Activated CD8-positive, alpha-beta memory T cell treated with anti-CD3 and anti-CD28 coated beads, Interleukin-2, amount 10 ng/mL, durations not matched to agents 7 days and 5 days (primary cell): ENCODE measurements around the gene BMPER. TPM values are rescaled to one million over a fixed set of nuclear protein-coding genes. Genes with fewer than 3 reads are reported as not detected.

Experiments used
- ATAC-seq: fragments of 150-1000 bp; cut with Tn5 transposase; one replicate; pipeline ENCODE4 v1.10.0; 2021; ENCODE audit warnings: moderate library complexity
- CTCF ChIA-PET: fragments of 350-600 bp; sonication (Branson Sonifier 250); formaldehyde crosslinking; loops from one replicate; lab custom pipeline; 2021; ENCODE audit warnings: antibody characterized with exemption; lab: Charles Lee
- DNase-seq: peaks from one replicate; pipeline ENCODE4 v3.0.0-alpha.2; 2020
- H3K27ac Mint-ChIP-seq: one replicate; pipeline ENCODE4 v1.8.0; 2021; ENCODE audit warnings: mild to moderate bottlenecking, mixed read lengths
- H3K27me3 Mint-ChIP-seq: one replicate; pipeline ENCODE4 v1.8.0; 2021; ENCODE audit warnings: mixed read lengths
- H3K36me3 Mint-ChIP-seq: one replicate; pipeline ENCODE4 v1.8.0; 2021; ENCODE audit warnings: mild to moderate bottlenecking, mixed read lengths
- H3K4me1 Mint-ChIP-seq: one replicate; pipeline ENCODE4 v1.8.0; 2021; ENCODE audit warnings: mixed read lengths
- H3K4me3 Mint-ChIP-seq: one replicate; pipeline ENCODE4 v1.8.0; 2021; ENCODE audit warnings: mild to moderate bottlenecking, moderate library complexity, mixed read lengths
- H3K9me3 Mint-ChIP-seq: one replicate; pipeline ENCODE4 v1.8.0; 2022; ENCODE audit warnings: low read depth, mixed read lengths
- total RNA-seq, 2 experiments: library from RNA; stranded (reverse); gene quantifications; one replicate each; pipeline ENCODE4 v1.2.3, GENCODE V29; 2021

Gene BMPER
- total RNA-seq, result not detected

GRCh38 chr7:33905389-33906032 lies at the start of gene BMPER:
TSS of gene BMPER (plus strand) at chr7:33905539. CDS start at chr7:33905614, 75 bp downstream.
- H3K4me3 Mint-ChIP-seq, result peak within 1 kb of the TSS; percentile 57
- no peak for ATAC-seq
- H3K4me1 Mint-ChIP-seq, result peaks cover 6% of the 10 kb centered on the region
- H3K27me3 Mint-ChIP-seq, result peaks cover 78% of the 10 kb centered on the region
- H3K36me3 Mint-ChIP-seq, result no peaks in the 10 kb centered on the region
- H3K27ac Mint-ChIP-seq, result no peak within 1 kb of the TSS
- H3K9me3 Mint-ChIP-seq, result no peaks in the 10 kb centered on the region
- CTCF ChIA-PET, result interaction anchor here (2.4 to 2.7 kb wide), 2 partner anchors 10 to 27 kb away, joined by 8 to 10 read pairs; no protein-coding TSS in a partner anchor
- no peak for DNase-seq

GRCh38 chr7:33861947-33862346 lies 43.4 kb upstream of the BMPER start:
- DNase-seq, result no peak
- Mint-ChIP-seq H3K27me3 (no peaks in the 10 kb centered on the region), H3K36me3 (no peaks in the 10 kb centered on the region), H3K27ac (no peak overlapping the region), H3K9me3 (no peaks in the 10 kb centered on the region), H3K4me3 (no peak overlapping the region), H3K4me1 (no peaks in the 10 kb centered on the region)
- CTCF ChIA-PET, result no interaction called here
- ATAC-seq, result no peak

GRCh38 chr7:33862946-33863814 lies 42.2 kb upstream of the BMPER start:
- CTCF ChIA-PET, result interaction anchor here (0.8 kb wide), 1 partner anchor 996 kb away, joined by 3 read pairs; no protein-coding TSS in a partner anchor
- Mint-ChIP-seq H3K27me3 (no peaks in the 10 kb centered on the region), H3K27ac (no peak overlapping the region), H3K4me1 (no peaks in the 10 kb centered on the region), H3K9me3 (no peaks in the 10 kb centered on the region), H3K36me3 (no peaks in the 10 kb centered on the region), H3K4me3 (no peak overlapping the region)
- DNase-seq (no peak), ATAC-seq (no peak)

GRCh38 chr7:33868166-33868565 lies 37.2 kb upstream of the BMPER start:
- no peak overlapping the region for H3K4me3 Mint-ChIP-seq
- H3K4me1 Mint-ChIP-seq, result no peaks in the 10 kb centered on the region
- H3K27me3 Mint-ChIP-seq, result no peaks in the 10 kb centered on the region
- no peaks in the 10 kb centered on the region for H3K36me3 Mint-ChIP-seq
- CTCF ChIA-PET, result no interaction called here
- H3K9me3 Mint-ChIP-seq, result no peaks in the 10 kb centered on the region
- ATAC-seq, result no peak
- no peak overlapping the region for H3K27ac Mint-ChIP-seq
- no peak for DNase-seq

- Mint-ChIP-seq H3K27me3 (no peaks in the 10 kb centered on the region), H3K27ac (no peak overlapping the region), H3K9me3 (no peaks in the 10 kb centered on the region), H3K36me3 (no peaks in the 10 kb centered on the region), H3K4me1 (no peaks in the 10 kb centered on the region), H3K4me3 (no peak overlapping the region)
- no peak for ATAC-seq
- CTCF ChIA-PET, result no interaction called here
- DNase-seq, result no peak
Observed at GRCh38 chr7:33869176-33869575, 36.2 kb upstream of the BMPER start.

- CTCF ChIA-PET, result no interaction called here
- Mint-ChIP-seq H3K27ac (no peak overlapping the region), H3K9me3 (no peaks in the 10 kb centered on the region), H3K36me3 (no peaks in the 10 kb centered on the region), H3K4me3 (no peak overlapping the region), H3K27me3 (no peaks in the 10 kb centered on the region), H3K4me1 (no peaks in the 10 kb centered on the region)
- ATAC-seq, result no peak
- no peak for DNase-seq
Observed at GRCh38 chr7:33870120-33870519, 35.2 kb upstream of the BMPER start.

- ATAC-seq, result no peak
- H3K9me3 Mint-ChIP-seq, result no peaks in the 10 kb centered on the region
- H3K4me3 Mint-ChIP-seq, result no peak overlapping the region
- H3K4me1 Mint-ChIP-seq, result no peaks in the 10 kb centered on the region
- peaks cover 6% of the 10 kb centered on the region for H3K27me3 Mint-ChIP-seq
- CTCF ChIA-PET, result no interaction called here
- H3K36me3 Mint-ChIP-seq, result no peaks in the 10 kb centered on the region
- DNase-seq, result no peak
- H3K27ac Mint-ChIP-seq, result no peak overlapping the region
Observed at GRCh38 chr7:33872870-33873269, 32.5 kb upstream of the BMPER start.

GRCh38 chr7:33873518-33873917 lies 31.8 kb upstream of the BMPER start:
- ATAC-seq (no peak), DNase-seq (no peak)
- no peaks in the 10 kb centered on the region for H3K4me1 Mint-ChIP-seq
- no peaks in the 10 kb centered on the region for H3K36me3 Mint-ChIP-seq
- H3K9me3 Mint-ChIP-seq, result no peaks in the 10 kb centered on the region
- H3K27ac Mint-ChIP-seq, result no peak overlapping the region
- H3K4me3 Mint-ChIP-seq, result no peak overlapping the region
- CTCF ChIA-PET, result no interaction called here
- H3K27me3 Mint-ChIP-seq, result peaks cover 6% of the 10 kb centered on the region

GRCh38 chr7:33873981-33874750 lies 31.2 kb upstream of the BMPER start:
- DNase-seq, result no peak
- Mint-ChIP-seq H3K36me3 (no peaks in the 10 kb centered on the region), H3K4me3 (no peak overlapping the region), H3K27ac (no peak overlapping the region), H3K9me3 (no peaks in the 10 kb centered on the region), H3K27me3 (peaks cover 6% of the 10 kb centered on the region), H3K4me1 (no peaks in the 10 kb centered on the region)
- CTCF ChIA-PET, result no interaction called here
- no peak for ATAC-seq

GRCh38 chr7:33874943-33875342 lies 30.4 kb upstream of the BMPER start:
- CTCF ChIA-PET, result no interaction called here
- no peaks in the 10 kb centered on the region for H3K4me1 Mint-ChIP-seq
- no peak overlapping the region for H3K27ac Mint-ChIP-seq
- no peak overlapping the region for H3K4me3 Mint-ChIP-seq
- DNase-seq (no peak), ATAC-seq (no peak)
- peaks cover 6% of the 10 kb centered on the region for H3K27me3 Mint-ChIP-seq
- H3K9me3 Mint-ChIP-seq, result no peaks in the 10 kb centered on the region
- H3K36me3 Mint-ChIP-seq, result no peaks in the 10 kb centered on the region

- CTCF ChIA-PET, result no interaction called here
- H3K4me1 Mint-ChIP-seq, result no peaks in the 10 kb centered on the region
- peaks cover 9% of the 10 kb centered on the region for H3K27me3 Mint-ChIP-seq
- no peaks in the 10 kb centered on the region for H3K36me3 Mint-ChIP-seq
- no peak overlapping the region for H3K4me3 Mint-ChIP-seq
- H3K9me3 Mint-ChIP-seq, result no peaks in the 10 kb centered on the region
- no peak for ATAC-seq
- H3K27ac Mint-ChIP-seq, result no peak overlapping the region
- DNase-seq, result no peak
Observed at GRCh38 chr7:33876596-33877274, 28.6 kb upstream of the BMPER start.

GRCh38 chr7:33880787-33881186 lies 24.6 kb upstream of the BMPER start:
- CTCF ChIA-PET, result interaction anchor here (1.1 kb wide), 2 partner anchors 14 to 53 kb away, joined by 4 to 5 read pairs; no protein-coding TSS in a partner anchor
- DNase-seq (no peak), ATAC-seq (no peak)
- no peak overlapping the region for H3K4me3 Mint-ChIP-seq
- H3K9me3 Mint-ChIP-seq, result no peaks in the 10 kb centered on the region
- peaks cover 7% of the 10 kb centered on the region for H3K27me3 Mint-ChIP-seq
- H3K4me1 Mint-ChIP-seq, result no peaks in the 10 kb centered on the region
- no peaks in the 10 kb centered on the region for H3K36me3 Mint-ChIP-seq
- no peak overlapping the region for H3K27ac Mint-ChIP-seq

GRCh38 chr7:33881316-33881715 lies 24.0 kb upstream of the BMPER start:
- DNase-seq (no peak), ATAC-seq (no peak)
- CTCF ChIA-PET, result interaction anchor here (1.1 kb wide), 1 partner anchor 14 kb away, joined by 5 read pairs; no protein-coding TSS in a partner anchor
- Mint-ChIP-seq H3K27ac (no peak overlapping the region), H3K9me3 (no peaks in the 10 kb centered on the region), H3K4me1 (no peaks in the 10 kb centered on the region), H3K27me3 (peaks cover 4% of the 10 kb centered on the region), H3K36me3 (no peaks in the 10 kb centered on the region), H3K4me3 (no peak overlapping the region)
